SK-N-SH treated with all-trans-retinoic acid at 6 μM for 48 hours (cell line): ENCODE data around the gene B3GAT3.
"Not testable (repeated sequence)": the region's sequence is repeated elsewhere in the genome, so short reads cannot be mapped to it uniquely, and the experiment has no call there.

ENCODE experiments used
- ATAC-seq: fragments of 200-7000 bp; cut with Tn5 transposase; 3 replicates; pipeline ENCODE4 v1.9.1; 2020; ENCODE audit warnings: mild to moderate bottlenecking, moderate library complexity
- BACH2 ChIP-seq: fragments of 250-450 bp; sonication (Bioruptor Pico); IDR thresholded peaks from 2 replicates; pipeline ENCODE4 v1.9.0; 2021; ENCODE audit warnings: mild to moderate bottlenecking, borderline replicate concordance
- CSDC2 ChIP-seq: fragments of 250-450 bp; sonication (Bioruptor Pico); IDR thresholded peaks from 2 replicates; pipeline ENCODE4 v1.5.0; 2020; ENCODE audit warnings: mild to moderate bottlenecking, moderate library complexity
- ESRRG ChIP-seq: fragments of 250-450 bp; sonication (Bioruptor Pico); IDR thresholded peaks from 2 replicates; pipeline ENCODE4 v1.6.1; 2021; ENCODE audit warnings: mild to moderate bottlenecking
- GLIS3 ChIP-seq: fragments of 250-450 bp; sonication (Bioruptor Pico); IDR thresholded peaks from 2 replicates; pipeline ENCODE4 v1.5.0; 2020; ENCODE audit warnings: mild to moderate bottlenecking, moderate library complexity
- ISL1 ChIP-seq: fragments of 250-450 bp; sonication (Bioruptor Pico); IDR thresholded peaks from 2 replicates; pipeline ENCODE4 v2.1.2; 2022; ENCODE audit warnings: mild to moderate bottlenecking, moderate library complexity
- OSR1 ChIP-seq: fragments of 250-450 bp; sonication (Bioruptor Pico); IDR thresholded peaks from 2 replicates; pipeline ENCODE4 v1.8.0; 2022; ENCODE audit warnings: moderate library complexity, mild to moderate bottlenecking, inconsistent platforms
- PPARA ChIP-seq: fragments of 250-450 bp; sonication (Bioruptor Pico); IDR thresholded peaks from 2 replicates; pipeline ENCODE4 v1.5.0; 2020; ENCODE audit warnings: mild to moderate bottlenecking, borderline replicate concordance
- RARB ChIP-seq: fragments of 250-450 bp; sonication (Bioruptor Pico); IDR thresholded peaks from 2 replicates; pipeline ENCODE4 v1.8.0; 2021; ENCODE audit warnings: mild to moderate bottlenecking, moderate library complexity
- SNAI2 ChIP-seq: fragments of 250-450 bp; sonication (Bioruptor Pico); IDR thresholded peaks from 2 replicates; pipeline ENCODE4 v1.5.0; 2020; ENCODE audit warnings: mild to moderate bottlenecking, moderate library complexity
- TOX ChIP-seq: fragments of 250-450 bp; sonication (Bioruptor Pico); IDR thresholded peaks from 2 replicates; pipeline ENCODE4 v1.8.0; 2021; ENCODE audit warnings: mild to moderate bottlenecking, moderate library complexity, borderline replicate concordance
- ZC3H10 ChIP-seq: fragments of 250-450 bp; sonication (Bioruptor Pico); IDR thresholded peaks from 2 replicates; pipeline ENCODE4 v1.5.1; 2021; ENCODE audit warnings: mild to moderate bottlenecking, moderate library complexity
- ZFP3 ChIP-seq: fragments of 250-450 bp; sonication (Bioruptor Pico); IDR thresholded peaks from 2 replicates; pipeline ENCODE4 v1.5.0; 2020; ENCODE audit warnings: mild to moderate bottlenecking, moderate library complexity
- ZFP30 ChIP-seq: fragments of 450-650 bp; formaldehyde crosslinking; IDR thresholded peaks from 2 replicates; pipeline ENCODE4 v1.5.0; 2022; ENCODE audit warnings: mild to moderate bottlenecking, moderate library complexity
- ZNF565 ChIP-seq: fragments of 450-650 bp; formaldehyde crosslinking; conservative IDR thresholded peaks from 2 replicates; pipeline ENCODE4 v1.5.0; 2020; ENCODE audit warnings: low read depth, mild to moderate bottlenecking, moderate library complexity
- ZNF70 ChIP-seq: fragments of 450-650 bp; formaldehyde crosslinking; IDR thresholded peaks from 2 replicates; pipeline ENCODE4 v1.5.0; 2020; ENCODE audit warnings: mild to moderate bottlenecking, moderate library complexity
- ZNF8 ChIP-seq: fragments of 450-650 bp; formaldehyde crosslinking; IDR thresholded peaks from 2 replicates; pipeline ENCODE4 v1.5.0; 2020; ENCODE audit warnings: mild to moderate bottlenecking, moderate library complexity
- TF ChIP-seq, protein P1 (sequence below): fragments of 250-450 bp; sonication (Bioruptor Pico); IDR thresholded peaks from 2 replicates; pipeline ENCODE4 v1.8.0; 2021; ENCODE audit warnings: low read depth, mild to moderate bottlenecking, moderate library complexity, borderline replicate concordance
- TF ChIP-seq, protein P2 (sequence below): fragments of 250-450 bp; sonication (Bioruptor Pico); IDR thresholded peaks from 2 replicates; pipeline ENCODE4 v1.5.1; 2021; ENCODE audit warnings: mild to moderate bottlenecking, moderate library complexity
- TF ChIP-seq, protein P3 (sequence below): fragments of 250-450 bp; sonication (Bioruptor Pico); IDR thresholded peaks from 2 replicates; pipeline ENCODE4 v1.5.1; 2020; ENCODE audit warnings: low read depth, mild to moderate bottlenecking, moderate library complexity
- TF ChIP-seq, protein P4 (sequence below): fragments of 250-450 bp; sonication (Bioruptor Pico); IDR thresholded peaks from 2 replicates; pipeline ENCODE4 v1.5.0; 2020; ENCODE audit warnings: mild to moderate bottlenecking, moderate library complexity
- TF ChIP-seq, protein P5 (sequence below): fragments of 250-450 bp; sonication (Bioruptor Pico); IDR thresholded peaks from 2 replicates; pipeline ENCODE4 v1.8.0; 2020; ENCODE audit warnings: mild to moderate bottlenecking, moderate library complexity, borderline replicate concordance

B3GAT3 gene

DNA sequence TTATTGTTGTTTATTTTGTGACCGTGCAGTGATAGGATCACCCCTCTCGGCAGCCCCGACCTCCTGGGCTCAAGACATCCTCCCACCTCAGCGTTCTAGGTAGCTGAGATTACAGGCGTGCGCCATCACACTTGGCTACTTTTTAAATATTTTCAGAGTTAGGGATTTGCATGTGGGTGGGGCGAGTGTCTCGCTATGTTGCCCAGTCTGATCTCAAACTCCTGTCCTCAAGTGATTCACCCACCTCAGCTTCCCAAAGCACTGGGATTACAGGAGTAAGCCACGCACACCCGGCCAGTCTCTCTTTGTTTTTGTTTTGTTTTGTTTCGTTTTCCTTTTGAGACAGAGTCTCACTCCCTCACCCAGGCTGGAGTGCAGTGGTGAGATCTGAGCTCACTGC lies 32.5 kb upstream of the B3GAT3 start:
- ATAC-seq, result no peak
- TF ChIP-seq ESRRG (CRISPR knock-in tag) (no peak), CSDC2 (no peak), ZNF8 (CRISPR knock-in tag) (no peak), ZFP3 (CRISPR knock-in tag) (no peak), ZNF565 (no peak), ISL1 (CRISPR knock-in tag) (no peak), BACH2 (CRISPR knock-in tag) (no peak), RARB (CRISPR knock-in tag) (no peak), SNAI2 (CRISPR knock-in tag) (no peak), ZNF70 (CRISPR knock-in tag) (no peak), GLIS3 (CRISPR knock-in tag) (no peak), OSR1 (CRISPR knock-in tag) (no peak), PPARA (CRISPR knock-in tag) (no peak)
- TF ChIP-seq, protein P1, sequence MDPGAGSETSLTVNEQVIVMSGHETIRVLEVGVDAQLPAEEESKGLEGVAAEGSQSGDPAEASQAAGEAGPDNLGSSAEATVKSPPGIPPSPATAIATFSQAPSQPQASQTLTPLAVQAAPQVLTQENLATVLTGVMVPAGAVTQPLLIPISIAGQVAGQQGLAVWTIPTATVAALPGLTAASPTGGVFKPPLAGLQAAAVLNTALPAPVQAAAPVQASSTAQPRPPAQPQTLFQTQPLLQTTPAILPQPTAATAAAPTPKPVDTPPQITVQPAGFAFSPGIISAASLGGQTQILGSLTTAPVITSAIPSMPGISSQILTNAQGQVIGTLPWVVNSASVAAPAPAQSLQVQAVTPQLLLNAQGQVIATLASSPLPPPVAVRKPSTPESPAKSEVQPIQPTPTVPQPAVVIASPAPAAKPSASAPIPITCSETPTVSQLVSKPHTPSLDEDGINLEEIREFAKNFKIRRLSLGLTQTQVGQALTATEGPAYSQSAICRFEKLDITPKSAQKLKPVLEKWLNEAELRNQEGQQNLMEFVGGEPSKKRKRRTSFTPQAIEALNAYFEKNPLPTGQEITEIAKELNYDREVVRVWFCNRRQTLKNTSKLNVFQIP (CRISPR knock-in tag), result no peak
- TF ChIP-seq, protein P2, sequence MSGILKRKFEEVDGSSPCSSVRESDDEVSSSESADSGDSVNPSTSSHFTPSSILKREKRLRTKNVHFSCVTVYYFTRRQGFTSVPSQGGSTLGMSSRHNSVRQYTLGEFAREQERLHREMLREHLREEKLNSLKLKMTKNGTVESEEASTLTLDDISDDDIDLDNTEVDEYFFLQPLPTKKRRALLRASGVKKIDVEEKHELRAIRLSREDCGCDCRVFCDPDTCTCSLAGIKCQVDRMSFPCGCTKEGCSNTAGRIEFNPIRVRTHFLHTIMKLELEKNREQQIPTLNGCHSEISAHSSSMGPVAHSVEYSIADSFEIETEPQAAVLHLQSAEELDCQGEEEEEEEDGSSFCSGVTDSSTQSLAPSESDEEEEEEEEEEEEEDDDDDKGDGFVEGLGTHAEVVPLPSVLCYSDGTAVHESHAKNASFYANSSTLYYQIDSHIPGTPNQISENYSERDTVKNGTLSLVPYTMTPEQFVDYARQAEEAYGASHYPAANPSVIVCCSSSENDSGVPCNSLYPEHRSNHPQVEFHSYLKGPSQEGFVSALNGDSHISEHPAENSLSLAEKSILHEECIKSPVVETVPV, result no peak
- TF ChIP-seq, protein P3, sequence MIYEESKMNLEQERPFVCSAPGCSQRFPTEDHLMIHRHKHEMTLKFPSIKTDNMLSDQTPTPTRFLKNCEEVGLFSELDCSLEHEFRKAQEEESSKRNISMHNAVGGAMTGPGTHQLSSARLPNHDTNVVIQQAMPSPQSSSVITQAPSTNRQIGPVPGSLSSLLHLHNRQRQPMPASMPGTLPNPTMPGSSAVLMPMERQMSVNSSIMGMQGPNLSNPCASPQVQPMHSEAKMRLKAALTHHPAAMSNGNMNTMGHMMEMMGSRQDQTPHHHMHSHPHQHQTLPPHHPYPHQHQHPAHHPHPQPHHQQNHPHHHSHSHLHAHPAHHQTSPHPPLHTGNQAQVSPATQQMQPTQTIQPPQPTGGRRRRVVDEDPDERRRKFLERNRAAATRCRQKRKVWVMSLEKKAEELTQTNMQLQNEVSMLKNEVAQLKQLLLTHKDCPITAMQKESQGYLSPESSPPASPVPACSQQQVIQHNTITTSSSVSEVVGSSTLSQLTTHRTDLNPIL (CRISPR knock-in tag), result no peak

DNA sequence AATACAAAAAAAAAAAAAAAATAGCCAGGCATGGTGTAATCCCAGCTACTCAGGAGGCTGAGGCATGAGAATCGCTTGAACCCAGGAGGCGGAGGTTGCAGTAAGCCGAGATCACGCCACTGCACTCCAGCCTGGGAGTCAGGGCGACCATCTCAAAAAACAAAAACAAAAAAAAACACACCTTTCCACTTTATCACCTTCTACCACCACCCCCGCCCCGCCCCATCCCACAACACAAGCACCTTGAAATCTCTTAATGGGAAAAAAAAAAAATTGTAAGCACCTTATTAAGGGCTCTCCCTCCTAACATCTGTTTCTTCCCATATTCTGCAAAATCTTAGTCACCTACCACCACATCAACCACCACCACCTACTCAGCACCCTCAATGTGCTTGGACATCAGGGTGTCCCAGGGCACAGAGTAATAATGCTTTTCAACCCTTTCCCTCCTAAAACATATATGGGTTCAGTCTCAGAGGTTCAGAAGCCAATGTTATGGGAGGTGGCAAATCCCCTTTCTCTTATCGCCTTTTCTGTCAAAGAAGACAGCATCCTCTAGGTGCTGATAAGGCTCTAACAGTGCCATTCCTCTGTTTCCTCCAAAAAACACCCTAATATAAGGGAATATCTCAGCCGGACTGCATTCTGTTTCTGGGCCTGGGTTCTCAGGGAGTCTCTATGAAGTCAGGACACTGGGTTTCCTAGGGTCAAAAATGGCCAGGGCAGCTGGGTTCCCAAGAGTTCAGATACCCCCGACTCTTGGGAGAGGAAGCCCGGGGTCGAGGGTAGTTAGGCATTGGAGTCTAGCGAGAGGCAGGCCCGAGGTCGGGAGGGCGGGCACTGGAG lies 30.6 kb upstream of the B3GAT3 start:
- no peak for ATAC-seq

DNA sequence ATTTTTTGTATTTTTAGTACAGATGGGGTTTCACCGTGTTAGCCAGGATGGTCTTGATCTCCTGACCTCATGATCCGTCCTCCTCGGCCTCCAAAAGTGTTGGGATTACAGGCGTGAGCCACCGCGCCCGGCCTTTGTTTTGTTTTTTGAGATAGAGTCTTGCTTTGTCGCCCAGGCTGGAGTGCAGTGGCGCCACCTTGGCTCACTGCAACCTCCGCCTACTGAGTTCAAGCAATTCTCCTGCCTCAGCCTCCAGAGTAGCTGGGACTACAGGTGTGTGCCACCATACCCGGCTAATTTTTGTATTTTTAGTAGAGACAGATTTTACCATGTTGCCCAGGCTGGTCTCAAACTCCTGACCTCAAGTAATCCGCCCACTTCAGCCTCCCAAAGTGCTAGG lies 28.5 kb upstream of the B3GAT3 start:
- ATAC-seq, result not testable (repeated sequence)

More for the DNA sequence above, 30.6 kb upstream of the B3GAT3 start:
- TF ChIP-seq ZFP30 (CRISPR knock-in tag), result no peak
- no peak for TF ChIP-seq ZC3H10
- no peak for TF ChIP-seq ZFP3 (CRISPR knock-in tag)
- no peak for TF ChIP-seq ISL1 (CRISPR knock-in tag)
- no peak for TF ChIP-seq ZNF565
- no peak for TF ChIP-seq ESRRG (CRISPR knock-in tag)
- TF ChIP-seq, protein P4, sequence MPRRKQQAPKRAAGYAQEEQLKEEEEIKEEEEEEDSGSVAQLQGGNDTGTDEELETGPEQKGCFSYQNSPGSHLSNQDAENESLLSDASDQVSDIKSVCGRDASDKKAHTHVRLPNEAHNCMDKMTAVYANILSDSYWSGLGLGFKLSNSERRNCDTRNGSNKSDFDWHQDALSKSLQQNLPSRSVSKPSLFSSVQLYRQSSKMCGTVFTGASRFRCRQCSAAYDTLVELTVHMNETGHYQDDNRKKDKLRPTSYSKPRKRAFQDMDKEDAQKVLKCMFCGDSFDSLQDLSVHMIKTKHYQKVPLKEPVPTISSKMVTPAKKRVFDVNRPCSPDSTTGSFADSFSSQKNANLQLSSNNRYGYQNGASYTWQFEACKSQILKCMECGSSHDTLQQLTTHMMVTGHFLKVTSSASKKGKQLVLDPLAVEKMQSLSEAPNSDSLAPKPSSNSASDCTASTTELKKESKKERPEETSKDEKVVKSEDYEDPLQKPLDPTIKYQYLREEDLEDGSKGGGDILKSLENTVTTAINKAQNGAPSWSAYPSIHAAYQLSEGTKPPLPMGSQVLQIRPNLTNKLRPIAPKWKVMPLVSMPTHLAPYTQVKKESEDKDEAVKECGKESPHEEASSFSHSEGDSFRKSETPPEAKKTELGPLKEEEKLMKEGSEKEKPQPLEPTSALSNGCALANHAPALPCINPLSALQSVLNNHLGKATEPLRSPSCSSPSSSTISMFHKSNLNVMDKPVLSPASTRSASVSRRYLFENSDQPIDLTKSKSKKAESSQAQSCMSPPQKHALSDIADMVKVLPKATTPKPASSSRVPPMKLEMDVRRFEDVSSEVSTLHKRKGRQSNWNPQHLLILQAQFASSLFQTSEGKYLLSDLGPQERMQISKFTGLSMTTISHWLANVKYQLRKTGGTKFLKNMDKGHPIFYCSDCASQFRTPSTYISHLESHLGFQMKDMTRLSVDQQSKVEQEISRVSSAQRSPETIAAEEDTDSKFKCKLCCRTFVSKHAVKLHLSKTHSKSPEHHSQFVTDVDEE, result no peak
- TF ChIP-seq RARB (CRISPR knock-in tag), result no peak
- no peak for TF ChIP-seq SNAI2 (CRISPR knock-in tag)
- TF ChIP-seq, protein P3 (CRISPR knock-in tag), result no peak
- no peak for TF ChIP-seq GLIS3 (CRISPR knock-in tag)
- no peak for TF ChIP-seq PPARA (CRISPR knock-in tag)
- TF ChIP-seq CSDC2, result no peak

DNA sequence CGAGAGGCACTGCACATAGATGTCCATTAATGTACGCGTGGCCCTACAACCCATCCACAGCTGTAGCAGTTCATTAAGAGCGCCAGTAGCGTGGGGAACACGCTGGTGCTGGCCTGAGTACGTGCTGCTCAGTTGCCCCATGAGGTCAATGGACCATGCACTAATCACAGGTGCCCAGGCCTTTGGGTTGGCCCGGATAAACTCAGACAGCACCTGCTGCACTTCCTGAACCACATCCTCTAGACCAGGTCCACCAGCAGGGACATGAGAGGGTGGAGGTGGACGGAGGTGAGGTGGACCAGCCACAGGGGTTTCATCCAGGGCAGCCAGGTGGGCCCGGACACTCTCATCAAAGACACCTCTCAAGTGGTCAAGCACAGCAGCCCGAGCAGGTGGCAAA lies 27.7 kb upstream of the B3GAT3 start:
- ATAC-seq, result no peak
- TF ChIP-seq, protein P5, sequence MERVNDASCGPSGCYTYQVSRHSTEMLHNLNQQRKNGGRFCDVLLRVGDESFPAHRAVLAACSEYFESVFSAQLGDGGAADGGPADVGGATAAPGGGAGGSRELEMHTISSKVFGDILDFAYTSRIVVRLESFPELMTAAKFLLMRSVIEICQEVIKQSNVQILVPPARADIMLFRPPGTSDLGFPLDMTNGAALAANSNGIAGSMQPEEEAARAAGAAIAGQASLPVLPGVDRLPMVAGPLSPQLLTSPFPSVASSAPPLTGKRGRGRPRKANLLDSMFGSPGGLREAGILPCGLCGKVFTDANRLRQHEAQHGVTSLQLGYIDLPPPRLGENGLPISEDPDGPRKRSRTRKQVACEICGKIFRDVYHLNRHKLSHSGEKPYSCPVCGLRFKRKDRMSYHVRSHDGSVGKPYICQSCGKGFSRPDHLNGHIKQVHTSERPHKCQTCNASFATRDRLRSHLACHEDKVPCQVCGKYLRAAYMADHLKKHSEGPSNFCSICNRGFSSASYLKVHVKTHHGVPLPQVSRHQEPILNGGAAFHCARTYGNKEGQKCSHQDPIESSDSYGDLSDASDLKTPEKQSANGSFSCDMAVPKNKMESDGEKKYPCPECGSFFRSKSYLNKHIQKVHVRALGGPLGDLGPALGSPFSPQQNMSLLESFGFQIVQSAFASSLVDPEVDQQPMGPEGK (CRISPR knock-in tag), result no peak
- TF ChIP-seq, protein P2, result no peak
- TF ChIP-seq TOX (CRISPR knock-in tag) (no peak), BACH2 (CRISPR knock-in tag) (no peak), ZNF565 (no peak), ZNF8 (CRISPR knock-in tag) (no peak)
